Activated CD8-positive, alpha-beta memory T cell treated with anti-CD3 and anti-CD28 coated beads for 4 hours (primary cell): ENCODE data around the gene TTLL6.

Experiments
- DNase-seq, 2 donors: peaks; one replicate each; pipeline ENCODE4 v3.0.0-alpha.2; 2020; ENCODE audit warnings: low read depth in 2 of 2

Gene TTLL6

GRCh38 chr17:48759288-48759687 lies 57.7 kb downstream of the TTLL6 start:
- no peak for DNase-seq

- no peak for DNase-seq
These were observed 59.5 kb downstream of the TTLL6 start for GRCh38 chr17:48757524-48757961.

- DNase-seq = no peak
These were observed 60.2 kb downstream of the TTLL6 start for GRCh38 chr17:48756830-48757251.

- DNase-seq = no peak
These were observed 61.7 kb downstream of the TTLL6 start for GRCh38 chr17:48755356-48755755.

- no peak for DNase-seq
These were observed 62.3 kb downstream of the TTLL6 start for GRCh38 chr17:48754500-48755261.

GRCh38 chr17:48753794-48754499 lies 63.1 kb downstream of the TTLL6 start:
- DNase-seq = no peak

- DNase-seq = no peak
These were observed 64.4 kb downstream of the TTLL6 start for GRCh38 chr17:48752399-48753288.

- DNase-seq = no peak
These were observed 65.2 kb downstream of the TTLL6 start for GRCh38 chr17:48751733-48752398.

- DNase-seq = no peak
These were observed 65.9 kb downstream of the TTLL6 start for GRCh38 chr17:48751172-48751571.

- no peak for DNase-seq
These were observed 67.1 kb downstream of the TTLL6 start for GRCh38 chr17:48749621-48750553.

GRCh38 chr17:48748718-48749566 lies 68.1 kb downstream of the TTLL6 start:
- DNase-seq = no peak

GRCh38 chr17:48747445-48748363 lies 69.3 kb downstream of the TTLL6 start:
- DNase-seq = no peak

- no peak for DNase-seq
These were observed 70.0 kb downstream of the TTLL6 start for GRCh38 chr17:48746916-48747444.

- no peak for DNase-seq
These were observed 71.4 kb downstream of the TTLL6 start for GRCh38 chr17:48745381-48746275.

GRCh38 chr17:48740537-48740936 lies 76.5 kb downstream of the TTLL6 start:
- no peak for DNase-seq

- DNase-seq = no peak
These were observed 78.1 kb downstream of the TTLL6 start for GRCh38 chr17:48738803-48739526.

GRCh38 chr17:48738424-48738802 lies 78.6 kb downstream of the TTLL6 start:
- no peak for DNase-seq
